A549 (cell line): ENCODE results near the gene FAM53B. TPM values are rescaled to one million over a fixed set of nuclear protein-coding genes. Genes with fewer than 3 reads are reported as not detected.

Experiments
- ATAC-seq, 2 experiments: fragments of 200-7000 bp in 1 of 2; fragments of >200 bp in 1 of 2; cut with Nextera tagmentation in 1 of 2; cut with Tn5 transposase in 1 of 2; 3 replicates each; pipeline versions ENCODE4 v1.8.0 to v1.9.1; 2018 to 2020; ENCODE audit warnings: mild to moderate bottlenecking in 1 of 2, moderate library complexity in 1 of 2
- CTCF ChIA-PET: fragments of 300-600 bp; sonication (Branson Sonifier 250); formaldehyde crosslinking; extraction: SDS; loops from one replicate; lab custom pipeline; 2021; ENCODE audit warnings: antibody characterized with exemption, inconsistent platforms; lab: Yijun Ruan, JAX
- POLR2A ChIA-PET: fragments of 350-600 bp; formaldehyde crosslinking; extraction: SDS; loops from one replicate; lab custom pipeline; 2021; ENCODE audit warnings: antibody characterized with exemption, inconsistent platforms; lab: Yijun Ruan, JAX
- DNase-seq, 2 experiments: peaks; one replicate each; pipeline versions ENCODE4 v3.0.0 to v3.0.0-alpha.2; 2011 to 2016; ENCODE audit warnings: low read depth in 1 of 2, low spot score in 1 of 2
- FAIRE-seq: peaks from 2 replicates; lab custom pipeline; 2011; peaks lifted over from hg19 to GRCh38; lab: Jason Lieb, UNC
- H3K27ac ChIP-seq, 2 experiments: fragments of >200 bp; sonication (Bioruptor Twin); formaldehyde crosslinking; 3 replicates each; pipeline ENCODE4 v1.5.1; 2016 to 2017
- H3K4me1 ChIP-seq: fragments of >200 bp; sonication (Bioruptor Twin); formaldehyde crosslinking; 3 replicates; pipeline ENCODE4 v1.6.1; 2016
- H3K4me2 ChIP-seq: fragments of >200 bp; sonication (Bioruptor Twin); formaldehyde crosslinking; 3 replicates; pipeline ENCODE4 v1.6.1; 2016
- H3K4me3 ChIP-seq: fragments of >200 bp; sonication (Bioruptor Twin); formaldehyde crosslinking; 3 replicates; pipeline ENCODE4 v1.5.1; 2016
- H3K9me3 ChIP-seq: fragments of >200 bp; sonication (Bioruptor Twin); formaldehyde crosslinking; 3 replicates; pipeline ENCODE4 v1.6.1; 2016
- BCL3 ChIP-seq: fragments of >200 bp; sonication (Bioruptor Twin); formaldehyde crosslinking; IDR thresholded peaks from 3 replicates; pipeline ENCODE4 v1.6.1; 2016
- BHLHE40 ChIP-seq: IDR thresholded peaks from 2 replicates; pipeline ENCODE4 v1.6.1; 2012; ENCODE audit warnings: low read depth, low read length, inconsistent platforms
- CHD4 ChIP-seq: fragments of 200-600 bp; sonication (generic); IDR thresholded peaks from 2 replicates; pipeline ENCODE4 v1.6.1; 2016; ENCODE audit warnings: antibody characterized with exemption, mild to moderate bottlenecking, borderline replicate concordance
- E2F6 ChIP-seq: IDR thresholded peaks from 2 replicates; pipeline ENCODE4 v1.6.1; 2012; ENCODE audit warnings: low read depth, borderline replicate concordance
- EP300 ChIP-seq, 2 experiments: fragments of >200 bp; sonication (Bioruptor Twin); formaldehyde crosslinking; IDR thresholded peaks; 2 replicates in 1 of 2; 3 replicates in 1 of 2; pipeline ENCODE4 v1.6.1; 2016 to 2017
- FOSL2 ChIP-seq, 2 experiments: fragments of 450-650 bp in 1 of 2; fragments of >200 bp in 1 of 2; sonication (Bioruptor Twin) in 1 of 2; formaldehyde crosslinking; IDR thresholded peaks; 2 replicates each; pipeline versions ENCODE4 v1.5.0 to v1.6.1; 2016 to 2020; ENCODE audit warnings: mild to moderate bottlenecking in 1 of 2, moderate library complexity in 1 of 2
- FOXS1 ChIP-seq: fragments of 250-450 bp; sonication (Bioruptor Pico); IDR thresholded peaks from 2 replicates; pipeline ENCODE4 v1.5.0; 2020; ENCODE audit warnings: mild to moderate bottlenecking, moderate library complexity
- HOXB5 ChIP-seq: fragments of 250-450 bp; sonication (Bioruptor Pico); IDR thresholded peaks from 2 replicates; pipeline ENCODE4 v1.5.0; 2020; ENCODE audit warnings: mild to moderate bottlenecking, moderate library complexity
- JUNB ChIP-seq: fragments of >200 bp; sonication (Bioruptor Twin); formaldehyde crosslinking; IDR thresholded peaks from 2 replicates; pipeline ENCODE4 v1.6.1; 2016
- KDM1A ChIP-seq: fragments of 200-600 bp; sonication (generic); IDR thresholded peaks from 2 replicates; pipeline ENCODE4 v1.6.1; 2016; ENCODE audit warnings: low read depth, mild to moderate bottlenecking
- MAZ ChIP-seq: fragments of 150-350 bp; IDR thresholded peaks from 2 replicates; pipeline ENCODE4 v1.6.1; 2014; ENCODE audit warnings: antibody characterized with exemption, low read depth, low read length, borderline replicate concordance
- NFE2L2 ChIP-seq: fragments of 150-350 bp; conservative IDR thresholded peaks from 2 replicates; pipeline ENCODE4 v1.6.1; 2014; ENCODE audit warnings: low read length
- NPAS2 ChIP-seq: fragments of 250-450 bp; sonication (Bioruptor Pico); IDR thresholded peaks from 2 replicates; pipeline ENCODE4 v1.8.0; 2022; ENCODE audit warnings: mild to moderate bottlenecking, moderate library complexity, borderline replicate concordance
- POLR2A ChIP-seq: IDR thresholded peaks from 2 replicates; pipeline ENCODE4 v1.6.1; 2012; ENCODE audit warnings: mild to moderate bottlenecking, low read length
- RAD21 ChIP-seq, 2 experiments: fragments of >200 bp in 1 of 2; sonication (Bioruptor Twin) in 1 of 2; formaldehyde crosslinking in 1 of 2; IDR thresholded peaks in 1 of 2; conservative IDR thresholded peaks in 1 of 2; 2 replicates in 1 of 2; 3 replicates in 1 of 2; pipeline ENCODE4 v1.6.1; 2012 to 2018; ENCODE audit warnings: inconsistent platforms in 1 of 2
- RARB ChIP-seq: fragments of 250-450 bp; sonication (Bioruptor Pico); IDR thresholded peaks from 2 replicates; pipeline ENCODE4 v1.8.0; 2021; ENCODE audit warnings: mild to moderate bottlenecking, moderate library complexity
- SMC3 ChIP-seq: fragments of >200 bp; sonication (Bioruptor Twin); formaldehyde crosslinking; IDR thresholded peaks from 3 replicates; pipeline ENCODE4 v1.6.1; 2018; ENCODE audit warnings: inconsistent platforms
- TP53 ChIP-seq: fragments of 250-450 bp; sonication (Bioruptor Pico); IDR thresholded peaks from 2 replicates; pipeline ENCODE4 v1.5.0; 2021; ENCODE audit warnings: mild to moderate bottlenecking, moderate library complexity
- ZFP36 ChIP-seq: fragments of 450-650 bp; IDR thresholded peaks from 2 replicates; pipeline ENCODE4 v1.6.1; 2014; ENCODE audit warnings: borderline replicate concordance; ENCODE audit not compliant: partially characterized antibody
- ZNF302 ChIP-seq: fragments of 250-450 bp; sonication (Bioruptor Pico); IDR thresholded peaks from 2 replicates; pipeline ENCODE4 v1.9.0; 2021; ENCODE audit warnings: inconsistent platforms, mild to moderate bottlenecking, moderate library complexity
- ZSCAN20 ChIP-seq: fragments of 250-450 bp; sonication (Bioruptor Pico); IDR thresholded peaks from 2 replicates; pipeline ENCODE4 v1.8.0; 2022; ENCODE audit warnings: mild to moderate bottlenecking, moderate library complexity
- WGBS: methylation state at CpG from one replicate; pipeline ENCODE4 v1.1.6; 2017; ENCODE audit errors: missing lambda C conversion rate; 5-methylcytosine and 5-hydroxymethylcytosine counted together
- polyA plus RNA-seq, 4 experiments: library from polyadenylated mRNA; depleted of rRNA in 3 of 4; stranded (reverse); fragments of >200 nt; fragmentation: RNase III in 1 of 4; extraction: RNeasy Plus Mini Kit Qiagen cat#74134 plus additional on column Dnase treatment in 1 of 4; gene quantifications; 2 replicates in 3 of 4; 3 replicates in 1 of 4; pipeline ENCODE4 v1.2.3, GENCODE V29; 2011 to 2017
- TF ChIP-seq, protein P1 (sequence below): fragments of >200 bp; sonication (Bioruptor Twin); formaldehyde crosslinking; IDR thresholded peaks from 3 replicates; pipeline ENCODE4 v1.5.1; 2016
- TF ChIP-seq, protein P2 (sequence below): fragments of 250-450 bp; sonication (Bioruptor Pico); IDR thresholded peaks from 2 replicates; pipeline ENCODE4 v1.5.0; 2020; ENCODE audit warnings: low read depth, mild to moderate bottlenecking, moderate library complexity
- TF ChIP-seq, protein P3 (sequence below): IDR thresholded peaks from 2 replicates; pipeline ENCODE4 v1.6.1; 2012

The FAM53B gene
- polyA plus RNA-seq, 2 of the 4 experiments (the other 2 are of a cell fraction), result 5.1 to 8.5 TPM

DNA sequence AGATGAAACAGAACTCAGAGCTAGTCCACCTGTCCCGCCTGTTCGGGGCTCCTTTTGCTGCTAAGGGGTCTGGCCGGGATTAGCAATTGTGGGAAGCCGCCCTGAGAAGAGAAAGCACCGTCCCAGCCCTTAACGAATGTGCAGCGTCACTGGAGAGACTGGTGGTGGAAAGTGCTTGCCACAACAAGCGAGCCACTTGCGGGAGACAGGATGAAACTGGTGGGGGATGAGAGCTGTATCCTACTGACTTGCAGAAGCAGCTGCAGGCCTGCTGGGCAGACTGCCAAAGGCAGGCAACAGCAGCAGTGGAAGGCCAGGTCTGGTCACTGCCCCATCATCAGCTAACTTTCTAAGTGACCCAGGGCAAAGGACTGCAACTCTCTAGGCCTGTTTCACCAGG lies 95.4 kb downstream of the FAM53B start:
- Histone ChIP-seq H3K4me1 (peaks cover 15% of the 10 kb centered on the region), H3K4me3 (no peak overlapping the region), H3K9me3 (no peaks in the 10 kb centered on the region), H3K27ac (no peak overlapping the region; a peak in 1 of 6 replicates), H3K4me2 (no peak overlapping the region)
- ATAC-seq, result no peak
- no peak for FAIRE-seq
- no peak for TF ChIP-seq EP300 (IDR thresholded peaks at IDR 0.05)
- ChIA-PET CTCF (interaction anchor here (0.9 to 1.1 kb wide), 2 partner anchors 12 to 118 kb away, joined by 3 read pairs; no protein-coding TSS in a partner anchor), POLR2A (no interaction called here)
- 84% methylated on average over 9 of the region's 9 CpGs for WGBS
- no peak for DNase-seq

GRCh38 chr10:124648131-124648475 lies 96.1 kb downstream of the FAM53B start:
- FAIRE-seq, result no peak
- peaks cover 15% of the 10 kb centered on the region for H3K4me1 ChIP-seq
- no peak overlapping the region for H3K4me3 ChIP-seq
- H3K9me3 ChIP-seq, result no peaks in the 10 kb centered on the region
- ChIA-PET CTCF (interaction anchor here (1.3 to 1.4 kb wide), 2 partner anchors 9 to 94 kb away, joined by 3 to 4 read pairs; no protein-coding TSS in a partner anchor), POLR2A (no interaction called here)
- no peak for TF ChIP-seq TP53
- no peak for TF ChIP-seq FOXS1 (CRISPR knock-in tag)
- no peak for TF ChIP-seq NPAS2 (CRISPR knock-in tag)
- TF ChIP-seq E2F6, result no peak
- TF ChIP-seq FOSL2 (IDR thresholded peaks at IDR 0.05), result no peak
- TF ChIP-seq FOSL2 (CRISPR knock-in tag; IDR thresholded peaks at IDR 0.05), result no peak
- no peak for TF ChIP-seq RARB (CRISPR knock-in tag)
- no peak for TF ChIP-seq SMC3
- no peak for TF ChIP-seq HOXB5 (CRISPR knock-in tag)
- TF ChIP-seq ZNF302 (CRISPR knock-in tag), result no peak
- no peak for TF ChIP-seq ZFP36
- no peak for TF ChIP-seq BCL3
- TF ChIP-seq, protein P1, sequence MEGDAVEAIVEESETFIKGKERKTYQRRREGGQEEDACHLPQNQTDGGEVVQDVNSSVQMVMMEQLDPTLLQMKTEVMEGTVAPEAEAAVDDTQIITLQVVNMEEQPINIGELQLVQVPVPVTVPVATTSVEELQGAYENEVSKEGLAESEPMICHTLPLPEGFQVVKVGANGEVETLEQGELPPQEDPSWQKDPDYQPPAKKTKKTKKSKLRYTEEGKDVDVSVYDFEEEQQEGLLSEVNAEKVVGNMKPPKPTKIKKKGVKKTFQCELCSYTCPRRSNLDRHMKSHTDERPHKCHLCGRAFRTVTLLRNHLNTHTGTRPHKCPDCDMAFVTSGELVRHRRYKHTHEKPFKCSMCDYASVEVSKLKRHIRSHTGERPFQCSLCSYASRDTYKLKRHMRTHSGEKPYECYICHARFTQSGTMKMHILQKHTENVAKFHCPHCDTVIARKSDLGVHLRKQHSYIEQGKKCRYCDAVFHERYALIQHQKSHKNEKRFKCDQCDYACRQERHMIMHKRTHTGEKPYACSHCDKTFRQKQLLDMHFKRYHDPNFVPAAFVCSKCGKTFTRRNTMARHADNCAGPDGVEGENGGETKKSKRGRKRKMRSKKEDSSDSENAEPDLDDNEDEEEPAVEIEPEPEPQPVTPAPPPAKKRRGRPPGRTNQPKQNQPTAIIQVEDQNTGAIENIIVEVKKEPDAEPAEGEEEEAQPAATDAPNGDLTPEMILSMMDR, result no peak
- TF ChIP-seq CHD4, result no peak
- no peak for TF ChIP-seq JUNB
- TF ChIP-seq, protein P2, sequence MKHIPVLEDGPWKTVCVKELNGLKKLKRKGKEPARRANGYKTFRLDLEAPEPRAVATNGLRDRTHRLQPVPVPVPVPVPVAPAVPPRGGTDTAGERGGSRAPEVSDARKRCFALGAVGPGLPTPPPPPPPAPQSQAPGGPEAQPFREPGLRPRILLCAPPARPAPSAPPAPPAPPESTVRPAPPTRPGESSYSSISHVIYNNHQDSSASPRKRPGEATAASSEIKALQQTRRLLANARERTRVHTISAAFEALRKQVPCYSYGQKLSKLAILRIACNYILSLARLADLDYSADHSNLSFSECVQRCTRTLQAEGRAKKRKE (CRISPR knock-in tag), result no peak
- TF ChIP-seq, all 56 proteins: peak for 0
- H3K27ac ChIP-seq, result peak overlapping the region in 1 of 2 experiments; percentile 30; a peak in 2 of 6 replicates
- no peak for DNase-seq
- no peak for ATAC-seq
- 89% methylated on average over 6 of the region's 7 CpGs for WGBS
- H3K4me2 ChIP-seq, result no peak overlapping the region

DNA sequence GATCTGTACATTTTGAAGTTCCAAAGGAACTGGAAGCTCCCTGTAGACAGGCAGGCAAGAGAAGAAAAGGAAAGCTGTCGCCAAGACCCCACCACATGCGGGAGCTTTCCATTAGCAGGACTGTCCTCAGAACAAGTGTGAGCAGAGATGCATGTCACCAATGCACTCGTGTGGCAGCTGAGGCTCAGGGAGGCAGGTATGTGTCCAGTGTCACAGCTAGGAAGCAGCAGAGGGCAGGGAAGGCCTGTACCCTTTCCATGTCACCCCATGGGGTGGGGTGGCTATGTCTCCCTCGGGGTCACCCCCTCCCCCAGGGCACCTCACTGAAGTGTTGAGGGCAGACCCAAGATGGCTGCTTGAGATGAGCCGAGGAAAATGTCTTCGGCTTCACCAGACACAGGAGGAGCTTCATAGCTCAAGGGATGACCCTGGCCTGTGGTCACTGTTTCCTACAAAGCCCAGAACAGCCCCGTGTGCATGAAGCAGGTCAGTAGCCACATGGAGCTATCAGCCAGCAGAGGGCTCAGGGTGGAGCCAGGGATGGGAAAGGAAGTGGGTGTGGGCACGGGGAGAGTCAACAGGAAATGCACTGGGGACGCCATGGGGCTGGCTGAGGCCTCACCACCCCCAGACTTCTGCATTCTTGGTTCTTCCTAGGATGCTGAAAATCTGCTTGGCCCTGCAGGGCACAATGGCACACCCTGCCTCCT lies 96.6 kb downstream of the FAM53B start:
- ChIA-PET POLR2A (no interaction called here), CTCF (interaction anchor here (1.3 to 1.4 kb wide), 2 partner anchors 9 to 94 kb away, joined by 3 to 4 read pairs; no protein-coding TSS in a partner anchor)
- no peak for FAIRE-seq
- Histone ChIP-seq H3K27ac (peak overlapping the region in 1 of 2 experiments; percentile 30; a peak in 2 of 6 replicates), H3K4me2 (no peak overlapping the region), H3K4me3 (no peak overlapping the region), H3K4me1 (peaks cover 15% of the 10 kb centered on the region), H3K9me3 (no peaks in the 10 kb centered on the region)
- no peak for TF ChIP-seq JUNB
- no peak for TF ChIP-seq POLR2A
- TF ChIP-seq MAZ, result no peak
- no peak for TF ChIP-seq KDM1A
- TF ChIP-seq RAD21 (conservative IDR thresholded peaks at IDR 0.05 in 1 of 2, IDR thresholded peaks at IDR 0.05 in 1 of 2), result no peak
- no peak for TF ChIP-seq ZSCAN20 (CRISPR knock-in tag)
- no peak for TF ChIP-seq TP53
- TF ChIP-seq BHLHE40, result no peak
- TF ChIP-seq, protein P3, sequence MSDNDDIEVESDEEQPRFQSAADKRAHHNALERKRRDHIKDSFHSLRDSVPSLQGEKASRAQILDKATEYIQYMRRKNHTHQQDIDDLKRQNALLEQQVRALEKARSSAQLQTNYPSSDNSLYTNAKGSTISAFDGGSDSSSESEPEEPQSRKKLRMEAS, result no peak
- TF ChIP-seq NFE2L2, result no peak
- peak in 1 of 2 experiments; percentile 70; a peak in 3 of 6 replicates for ATAC-seq
- DNase-seq, result peak; percentile 21 to 22
- WGBS, result 81% methylated on average over 8 of the region's 9 CpGs
